ENCODE data around the gene TLK2.

- TF ChIP-seq CTCF (IDR thresholded peaks at IDR 0.05; ENCODE audit: low read depth, low read length) (no peak), MAX (IDR thresholded peaks at IDR 0.05; ENCODE audit: low read depth, low read length) (no peak)
Measured at GRCh38 chr17:62444063-62444462, 34.6 kb upstream of the TLK2 start.

All from NB4 (cell line).